Pancreas (tissue), 10 donors: ENCODE data around the gene SLC25A42. TPM values are rescaled to one million over a fixed set of nuclear protein-coding genes. Genes with fewer than 3 reads are reported as not detected.
"Not testable (repeated sequence)": the region's sequence is repeated elsewhere in the genome, so short reads cannot be mapped to it uniquely, and the experiment has no call there.

Experiments
- ATAC-seq, 4 donors: fragments of 200-7000 bp; cut with Tn5 transposase; one replicate each; pipeline versions ENCODE4 v1.8.0 to v1.9.1; 2020; ENCODE audit warnings: mild to moderate bottlenecking in 4 of 4, moderate library complexity in 4 of 4
- DNase-seq, 6 donors: peaks; one replicate each; pipeline ENCODE4 v3.0.0-alpha.2; 2020
- FAIRE-seq: peaks from 2 replicates; lab custom pipeline; 2012; peaks lifted over from hg19 to GRCh38; lab: Jason Lieb, UNC
- H3K27ac ChIP-seq, 4 donors: fragments of 200-600 bp; sonication (generic); 1 replicate in 3 of 4; 2 replicates in 1 of 4; pipeline versions ENCODE4 v1.5.0 to v1.8.0; 2020
- H3K27me3 ChIP-seq, 4 donors: fragments of 200-600 bp; one replicate each; pipeline ENCODE4 v1.8.0; 2021
- H3K36me3 ChIP-seq, 3 donors: fragments of 200-600 bp; sonication (generic) in 1 of 3; one replicate each; pipeline versions ENCODE4 v1.5.0 to v1.8.0; 2020 to 2021
- H3K4me1 ChIP-seq, 3 donors: fragments of 200-600 bp; one replicate each; pipeline ENCODE4 v1.8.0; 2021
- H3K4me3 ChIP-seq, 4 donors: fragments of 200-600 bp; sonication (generic) in 2 of 4; one replicate each; pipeline versions ENCODE4 v1.5.0 to v1.8.0; 2020 to 2021
- H3K9me3 ChIP-seq, 4 donors: fragments of 200-600 bp; one replicate each; pipeline ENCODE4 v1.8.0; 2021
- CTCF ChIP-seq, 4 donors: fragments of 200-600 bp; sonication (generic) in 3 of 4; IDR thresholded peaks; one replicate each; pipeline versions ENCODE4 v1.5.0 to v1.8.0; 2021; ENCODE audit warnings: antibody characterized with exemption in 4 of 4
- WGBS, 2 donors: extraction: QIAGEN DNeasy Blood & Tissue Kit; methylation state at CpG; one replicate each; pipeline ENCODE4 v1.1.7; 2013; 5-methylcytosine and 5-hydroxymethylcytosine counted together
- intact Hi-C, 3 donors: fragments of 100-400 bp; cut with DNase I; formaldehyde crosslinking; loops; one replicate each; pipeline versions ENCODE4 v1.11.1 to v1.14.2; 2022
- polyA plus RNA-seq, 2 donors: library from polyadenylated mRNA; stranded (reverse); fragments of 200-250 nt; gene quantifications; one replicate each; pipeline ENCODE4 v1.2.3, GENCODE V29; 2013
- total RNA-seq, 6 donors: library from RNA; stranded (reverse); fragmentation: NEBNext Ultra II Directional in 4 of 6; extraction: Animal tissue kit (Norgen Biotek cat#: 25700) in 4 of 6; gene quantifications; one replicate each; pipeline versions ENCODE4 v1.2.1 to v1.2.4, GENCODE V29; 2021 to 2023
- donor health status: healthy with polysubstance abuse.
- donor health status: DM: no; HTN: no; CAD: no; lungs with moderate emphysema.
- donor health status: DM: no; HTN: no; CAD: no.
- donor health status: control.
- donor health status: control.
- donor health status: Bipolar disorder and iron deficiency.
- donor health status: DM: yes; HTN: yes; CAD: no.
- donor health status: DM: no; HTN: no; CAD: no.
- donor health status: DM: no; HTN: no; CAD: no.
- donor health status: DM: yes; HTN: yes; CAD: no.

Gene SLC25A42
- total RNA-seq = 1 to 10 TPM; 3.9 to 8.6 (median 5.7) TPM
- polyA plus RNA-seq = 1 to 10 TPM; 7.4 to 8.7 TPM

- WGBS, 2 donors = 3 to 4% methylated on average over 61 to 77 of the region's 77 CpGs
- H3K36me3 ChIP-seq = no peaks in the 10 kb centered on the region
- peak; percentile 93 to 97 (median 94) for ATAC-seq
- no peak for TF ChIP-seq CTCF (IDR thresholded peaks at IDR 0.05)
- H3K27ac ChIP-seq = peak within 1 kb of the TSS; percentile 28 to 72 (median 70)
- intact Hi-C loops = no loop called here
- FAIRE-seq = peak; percentile 96
- peaks cover 0 to 5% (median 3%) of the 10 kb centered on the region in 3 donors for H3K4me1 ChIP-seq
- DNase-seq = peak; percentile 96 to 100 (median 100)
- no peaks in the 10 kb centered on the region for H3K27me3 ChIP-seq
- peak within 1 kb of the TSS; percentile 61 to 73 (median 70) for H3K4me3 ChIP-seq
- H3K9me3 ChIP-seq = no peaks in the 10 kb centered on the region
These were observed at the start of gene SLC25A42 for GRCh38 chr19:19063183-19064097. Gene SLC25A42 (plus strand): TSS chr19:19063994. CDS start chr19:19096125, 32,131 bp downstream.

- no peaks in the 10 kb centered on the region for H3K27me3 ChIP-seq
- H3K4me1 ChIP-seq = no peaks in the 10 kb centered on the region
- DNase-seq = no peak
- WGBS, 2 donors = 25 to 39% methylated on average over 3 of the region's 3 CpGs
- peak in 3 of 4 donors; percentile 47 to 57 (median 51) for ATAC-seq
- TF ChIP-seq CTCF (IDR thresholded peaks at IDR 0.05) = no peak
- intact Hi-C loops = no loop called here
- H3K4me3 ChIP-seq = no peak overlapping the region
- H3K9me3 ChIP-seq = no peaks in the 10 kb centered on the region
- no peak for FAIRE-seq
- peak overlapping the region in 1 of 4 donors; percentile 50 for H3K27ac ChIP-seq
- H3K36me3 ChIP-seq = peaks cover 0 to 30% (median 7%) of the 10 kb centered on the region in 3 donors
These were observed 42.7 kb upstream of the SLC25A42 start for GRCh38 chr19:19021115-19021514.

- Histone ChIP-seq H3K27ac (no peak overlapping the region), H3K27me3 (no peaks in the 10 kb centered on the region), H3K36me3 (peaks cover 0 to 22% (median 7%) of the 10 kb centered on the region in 3 donors), H3K9me3 (no peaks in the 10 kb centered on the region), H3K4me1 (no peaks in the 10 kb centered on the region), H3K4me3 (no peak overlapping the region)
- no peak for TF ChIP-seq CTCF (IDR thresholded peaks at IDR 0.05)
- 65 to 68% methylated on average over 4 of the region's 4 CpGs for WGBS, 2 donors
- DNase-seq (no peak), ATAC-seq (no peak), FAIRE-seq (no peak)
- intact Hi-C loops = no loop called here
These were observed 41.3 kb upstream of the SLC25A42 start for GRCh38 chr19:19022380-19022961.

GRCh38 chr19:19023376-19023775 lies 40.4 kb upstream of the SLC25A42 start:
- H3K4me3 ChIP-seq, H3K27me3 ChIP-seq, ATAC-seq, DNase-seq, intact Hi-C loops, H3K4me1 ChIP-seq, H3K27ac ChIP-seq, FAIRE-seq, H3K9me3 ChIP-seq: not testable (repeated sequence)
- H3K36me3 ChIP-seq = peaks cover 0 to 22% (median 7%) of the 10 kb centered on the region in 3 donors
- 94 to 100% methylated on average over 1 of the region's 1 CpG for WGBS, 2 donors

- Histone ChIP-seq H3K4me3 (no peak overlapping the region), H3K27me3 (no peaks in the 10 kb centered on the region), H3K4me1 (no peaks in the 10 kb centered on the region), H3K9me3 (no peaks in the 10 kb centered on the region), H3K36me3 (peaks cover 0 to 22% (median 10%) of the 10 kb centered on the region in 3 donors), H3K27ac (no peak overlapping the region)
- intact Hi-C loops = no loop called here
- 92 to 94% methylated on average over 11 of the region's 11 CpGs for WGBS, 2 donors
- FAIRE-seq (no peak), DNase-seq (no peak), ATAC-seq (no peak)
- no peak for TF ChIP-seq CTCF (IDR thresholded peaks at IDR 0.05)
These were observed 37.9 kb upstream of the SLC25A42 start for GRCh38 chr19:19025861-19026260.
